ENCODE measurements around the gene ACTRT3.

- TF ChIP-seq CTCF (IDR thresholded peaks at IDR 0.05) (no peak), POLR2A (IDR thresholded peaks at IDR 0.05) (no peak)
Measured at GRCh38 chr3:169746924-169747323, 22.4 kb downstream of the ACTRT3 start.

Measured in thyroid gland (tissue), 4 donors.